GM12892 (cell line): Measurements from ENCODE around the gene IL9.

ENCODE experiments used
- POLR2A ChIP-seq: IDR thresholded peaks from 2 replicates; pipeline ENCODE4 v1.6.1; 2011; ENCODE audit warnings: low read depth, low read length, control low read depth
- TAF1 ChIP-seq: IDR thresholded peaks from 2 replicates; pipeline ENCODE4 v1.6.1; 2011; ENCODE audit warnings: low read depth, mild to moderate bottlenecking, control low read depth, low read length, borderline replicate concordance

- TF ChIP-seq TAF1 (no peak), POLR2A (no peak)
These were observed 10.6 kb downstream of the IL9 start for GRCh38 chr5:135885031-135885430.
